ENCODE data around the gene YBX3. TPM values are rescaled to one million over a fixed set of nuclear protein-coding genes. Genes with fewer than 3 reads are reported as not detected.

Gene YBX3
- polyA plus RNA-seq, 1 donor: 140 TPM

DNA sequence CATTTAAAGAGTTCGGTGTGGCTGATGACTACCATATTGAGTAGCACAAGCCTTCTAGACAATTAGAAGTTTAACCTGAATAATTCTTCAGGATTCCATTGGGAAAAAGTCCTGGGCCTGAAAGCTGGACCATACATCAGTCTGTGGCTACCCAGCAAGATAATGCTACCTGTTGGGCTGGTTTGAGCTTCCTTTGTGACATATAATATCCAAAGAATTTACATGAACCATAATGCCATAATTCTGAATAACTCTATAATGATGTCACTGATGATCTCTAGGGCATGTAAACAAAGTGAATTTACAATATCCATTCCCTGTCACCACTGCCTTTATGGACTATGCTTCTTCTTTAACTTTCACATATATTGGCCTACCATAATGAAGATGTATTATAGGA, 3.8 kb upstream of the YBX3 start:
- H3K9me3 ChIP-seq (ENCODE audit: control insufficient read depth, low read depth, low read length): no peaks in the 10 kb centered on the region
- no peak overlapping the region for H3K4me3 ChIP-seq (ENCODE audit: low read length)
- H3K27ac ChIP-seq (ENCODE audit: low read length): no peak overlapping the region
- WGBS (ENCODE audit: insufficient coverage, low lambda C conversion rate): no CpG with 5 or more reads among the region's 1 CpG
- H3K27me3 ChIP-seq (ENCODE audit: control insufficient read depth, insufficient read depth, low read length): peaks cover 9% of the 10 kb centered on the region
- H3K4me1 ChIP-seq (ENCODE audit: control insufficient read depth, insufficient read depth, low read length): peaks cover 4% of the 10 kb centered on the region
- no peak for DNase-seq
- no peaks in the 10 kb centered on the region for H3K36me3 ChIP-seq (ENCODE audit: control insufficient read depth, insufficient read depth, low read length)

DNA sequence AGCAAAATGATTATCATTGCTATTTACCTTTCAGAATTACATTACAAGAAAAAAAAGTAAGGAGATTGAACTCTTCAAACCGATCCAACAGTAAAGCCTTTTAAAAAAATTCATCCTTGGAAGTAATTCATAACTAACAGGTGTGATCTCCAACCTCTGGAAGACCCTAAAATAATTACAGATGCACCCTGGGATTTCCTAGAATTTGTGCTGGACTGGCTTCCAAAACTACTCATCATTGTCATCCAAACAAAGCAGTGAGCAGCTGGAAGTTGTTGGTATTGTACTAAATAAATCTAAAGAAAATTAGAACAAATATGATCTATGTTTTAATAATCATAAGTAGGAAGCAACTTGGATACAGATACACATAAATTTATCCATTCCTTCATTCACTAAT, 1.9 kb upstream of the YBX3 start:
- no peaks in the 10 kb centered on the region for H3K36me3 ChIP-seq (ENCODE audit: control insufficient read depth, insufficient read depth, low read length)
- H3K27me3 ChIP-seq (ENCODE audit: control insufficient read depth, insufficient read depth, low read length): peaks cover 6% of the 10 kb centered on the region
- WGBS (ENCODE audit: insufficient coverage, low lambda C conversion rate): 50% methylated on average over 1 of the region's 1 CpG
- no peak for DNase-seq
- H3K27ac ChIP-seq (ENCODE audit: low read length): no peak overlapping the region
- no peak overlapping the region for H3K4me3 ChIP-seq (ENCODE audit: low read length)
- H3K4me1 ChIP-seq (ENCODE audit: control insufficient read depth, insufficient read depth, low read length): peaks cover 4% of the 10 kb centered on the region
- H3K9me3 ChIP-seq (ENCODE audit: control insufficient read depth, low read depth, low read length): no peaks in the 10 kb centered on the region

DNA sequence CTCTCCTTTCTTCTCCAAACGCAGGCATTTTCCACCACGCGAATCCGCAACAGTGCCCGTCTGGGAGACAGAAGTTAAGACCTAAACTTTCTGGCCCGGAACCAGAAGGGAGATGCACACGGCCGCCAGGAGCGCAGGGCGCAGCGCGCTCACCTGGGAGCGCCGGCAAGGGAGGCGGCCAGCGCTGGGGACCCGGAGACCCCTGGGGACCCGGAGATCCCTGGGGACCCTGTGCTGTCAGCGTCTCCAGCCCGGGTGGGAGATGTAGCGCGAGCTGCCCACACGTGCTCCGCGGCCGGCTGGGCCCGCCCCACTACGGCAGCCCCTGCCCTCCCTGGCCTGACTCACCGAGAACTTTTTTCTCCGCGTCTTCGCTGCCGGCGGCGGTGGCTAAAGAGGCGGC, 620 bp downstream of the YBX3 start:
- Histone ChIP-seq H3K27ac (ENCODE audit: low read length) (peak overlapping the region; percentile 94), H3K4me1 (ENCODE audit: control insufficient read depth, insufficient read depth, low read length) (peaks cover 4% of the 10 kb centered on the region), H3K9me3 (ENCODE audit: control insufficient read depth, low read depth, low read length) (no peaks in the 10 kb centered on the region), H3K27me3 (ENCODE audit: control insufficient read depth, insufficient read depth, low read length) (peaks cover 3% of the 10 kb centered on the region), H3K4me3 (ENCODE audit: low read length) (peak overlapping the region; percentile 96), H3K36me3 (ENCODE audit: control insufficient read depth, insufficient read depth, low read length) (peaks cover under 1% of the 10 kb centered on the region)
- no CpG with 5 or more reads among the region's 36 CpGs for WGBS (ENCODE audit: insufficient coverage, low lambda C conversion rate)
- peak in 1 of 2 donors; percentile 77 for DNase-seq

DNA sequence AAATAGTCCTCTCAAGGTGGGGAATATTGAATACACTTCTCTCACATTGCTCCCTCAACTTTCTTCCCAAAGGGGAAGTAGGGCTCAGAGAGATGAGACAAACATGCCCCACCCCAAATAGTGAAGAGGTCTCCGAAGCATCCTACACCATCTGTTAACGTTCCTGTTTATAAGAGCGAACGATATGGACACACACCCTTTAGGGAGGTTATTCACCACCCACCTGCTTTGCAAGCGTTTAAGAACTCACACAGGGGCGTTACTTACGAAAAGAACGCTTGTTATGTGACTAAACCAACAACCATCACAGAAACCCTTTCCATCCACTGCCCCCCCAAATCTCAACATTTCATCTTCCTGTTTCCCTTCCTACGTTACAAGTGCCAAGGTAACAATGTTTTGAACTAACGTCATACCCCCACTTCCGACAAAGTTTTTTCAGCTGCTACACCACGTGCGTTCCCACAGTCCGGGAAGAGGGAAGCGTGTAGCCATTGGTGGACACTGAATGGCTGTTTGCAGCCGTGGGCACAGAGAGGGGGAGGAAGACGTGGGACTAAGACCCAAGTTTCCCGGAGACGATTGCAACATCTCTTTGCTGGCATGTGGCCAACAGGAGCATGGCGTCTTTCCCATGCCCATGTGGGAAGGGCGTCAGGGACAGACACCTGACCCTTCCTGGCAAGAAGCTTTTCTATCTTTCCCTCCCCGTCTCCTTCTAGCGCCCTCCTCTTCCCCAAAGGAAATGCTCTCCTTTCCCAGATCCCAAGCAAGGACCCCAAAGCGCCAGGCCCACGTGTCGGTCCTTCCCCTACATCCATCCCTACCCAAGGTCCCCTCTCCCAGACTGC, 1.2 kb downstream of the YBX3 start:
- peaks cover 3% of the 10 kb centered on the region for H3K27me3 ChIP-seq (ENCODE audit: control insufficient read depth, insufficient read depth, low read length)
- DNase-seq: peak; percentile 90 to 94
- WGBS (ENCODE audit: insufficient coverage, low lambda C conversion rate): 0% methylated on average over 1 of the region's 26 CpGs
- H3K27ac ChIP-seq (ENCODE audit: low read length): peak overlapping the region; percentile 94
- H3K4me3 ChIP-seq (ENCODE audit: low read length): peak overlapping the region; percentile 96
- peaks cover 4% of the 10 kb centered on the region for H3K4me1 ChIP-seq (ENCODE audit: control insufficient read depth, insufficient read depth, low read length)
- no peaks in the 10 kb centered on the region for H3K9me3 ChIP-seq (ENCODE audit: control insufficient read depth, low read depth, low read length)
- peaks cover 3% of the 10 kb centered on the region for H3K36me3 ChIP-seq (ENCODE audit: control insufficient read depth, insufficient read depth, low read length)

DNA sequence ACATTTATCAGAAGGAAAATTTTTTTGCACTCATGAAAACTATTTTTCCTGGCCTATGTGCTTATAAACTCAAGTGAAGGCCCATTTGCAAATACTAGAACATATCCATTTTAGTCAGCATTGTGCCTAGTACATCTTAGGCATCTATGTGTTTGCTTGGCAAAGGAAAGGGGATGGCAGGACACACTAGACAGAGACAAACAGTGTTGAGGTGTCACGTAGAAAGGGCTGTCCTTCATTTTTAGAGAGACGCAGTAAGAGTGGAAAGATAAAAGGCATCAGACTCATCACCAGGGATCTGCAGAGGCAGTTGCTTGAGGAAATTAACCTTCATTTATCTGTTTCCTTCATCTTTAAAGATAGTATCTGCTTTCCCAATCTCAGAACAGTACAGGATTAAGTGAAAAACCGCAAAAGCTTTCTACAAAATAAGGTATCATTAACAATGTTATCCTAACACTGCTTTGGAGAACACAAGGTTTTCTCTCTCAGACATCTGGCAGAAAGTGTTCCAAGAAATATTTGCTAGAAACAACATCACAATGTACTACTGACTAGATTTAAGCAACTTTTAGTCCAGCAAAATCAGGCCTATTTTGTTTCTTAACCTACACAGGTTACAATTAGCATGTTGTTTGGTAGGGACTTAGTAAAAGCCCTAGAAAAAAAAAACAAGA, 2.0 kb downstream of the YBX3 start:
- WGBS (ENCODE audit: insufficient coverage, low lambda C conversion rate): 49% methylated on average over 2 of the region's 3 CpGs
- Histone ChIP-seq H3K27ac (ENCODE audit: low read length) (peak overlapping the region; percentile 94), H3K4me1 (ENCODE audit: control insufficient read depth, insufficient read depth, low read length) (peaks cover 4% of the 10 kb centered on the region), H3K27me3 (ENCODE audit: control insufficient read depth, insufficient read depth, low read length) (peaks cover 3% of the 10 kb centered on the region), H3K9me3 (ENCODE audit: control insufficient read depth, low read depth, low read length) (no peaks in the 10 kb centered on the region), H3K4me3 (ENCODE audit: low read length) (peak overlapping the region; percentile 96), H3K36me3 (ENCODE audit: control insufficient read depth, insufficient read depth, low read length) (peaks cover 6% of the 10 kb centered on the region)
- DNase-seq: no peak

DNA sequence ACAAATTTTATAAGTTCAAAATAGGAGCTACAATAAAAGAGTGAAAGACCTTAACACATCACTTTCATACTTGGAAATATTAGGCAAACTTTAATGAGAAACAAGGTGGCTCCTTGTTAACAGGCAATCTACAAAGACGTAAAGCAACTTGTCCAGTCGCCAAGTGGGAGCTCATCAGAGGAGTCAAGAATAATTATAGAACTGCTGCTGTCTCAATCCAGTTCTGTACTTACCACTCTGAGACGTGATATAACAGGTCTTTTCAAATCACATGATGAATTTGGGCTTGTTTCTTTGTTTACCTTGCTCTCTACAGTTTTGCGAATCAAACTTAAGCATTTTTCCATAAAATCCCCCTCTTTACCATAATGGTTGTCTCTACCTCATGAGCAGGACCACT, 3.6 kb downstream of the YBX3 start:
- no peak overlapping the region for H3K27ac ChIP-seq (ENCODE audit: low read length)
- no peaks in the 10 kb centered on the region for H3K9me3 ChIP-seq (ENCODE audit: control insufficient read depth, low read depth, low read length)
- WGBS (ENCODE audit: insufficient coverage, low lambda C conversion rate): 70% methylated on average over 2 of the region's 4 CpGs
- peaks cover 4% of the 10 kb centered on the region for H3K4me1 ChIP-seq (ENCODE audit: control insufficient read depth, insufficient read depth, low read length)
- H3K27me3 ChIP-seq (ENCODE audit: control insufficient read depth, insufficient read depth, low read length): no peaks in the 10 kb centered on the region
- no peak for DNase-seq
- H3K36me3 ChIP-seq (ENCODE audit: control insufficient read depth, insufficient read depth, low read length): peaks cover 17% of the 10 kb centered on the region
- H3K4me3 ChIP-seq (ENCODE audit: low read length): no peak overlapping the region

DNA sequence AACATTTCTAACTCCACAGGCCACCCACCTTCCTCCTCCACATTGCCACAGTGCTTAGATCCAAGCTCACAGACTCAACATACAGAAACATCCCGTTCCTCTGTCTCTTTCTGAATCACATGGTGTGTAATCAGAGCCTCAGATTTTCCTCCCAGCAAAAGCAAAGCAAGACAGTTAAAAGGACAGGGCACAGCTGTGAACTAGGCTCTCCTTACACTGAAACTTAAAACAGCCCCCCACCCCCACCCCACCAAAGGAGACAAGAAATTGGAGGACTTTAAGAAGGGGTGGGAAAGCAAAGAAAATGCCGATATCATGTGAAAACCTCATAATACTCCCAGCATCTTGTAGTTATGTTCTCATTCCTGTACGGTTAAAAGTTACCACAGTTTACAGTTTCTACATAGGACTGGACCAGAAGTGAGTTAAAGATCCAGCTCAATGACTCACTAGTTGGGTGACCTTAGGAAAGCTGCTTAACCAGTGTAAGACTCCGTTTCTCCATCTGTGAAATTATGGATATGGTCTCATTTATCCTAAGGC, 4.8 kb downstream of the YBX3 start:
- Histone ChIP-seq H3K4me3 (ENCODE audit: low read length) (no peak overlapping the region), H3K36me3 (ENCODE audit: control insufficient read depth, insufficient read depth, low read length) (peaks cover 27% of the 10 kb centered on the region), H3K4me1 (ENCODE audit: control insufficient read depth, insufficient read depth, low read length) (no peaks in the 10 kb centered on the region), H3K27ac (ENCODE audit: low read length) (no peak overlapping the region), H3K27me3 (ENCODE audit: control insufficient read depth, insufficient read depth, low read length) (no peaks in the 10 kb centered on the region), H3K9me3 (ENCODE audit: control insufficient read depth, low read depth, low read length) (no peaks in the 10 kb centered on the region)
- DNase-seq: no peak
- WGBS (ENCODE audit: insufficient coverage, low lambda C conversion rate): 93% methylated on average over 3 of the region's 4 CpGs

DNA sequence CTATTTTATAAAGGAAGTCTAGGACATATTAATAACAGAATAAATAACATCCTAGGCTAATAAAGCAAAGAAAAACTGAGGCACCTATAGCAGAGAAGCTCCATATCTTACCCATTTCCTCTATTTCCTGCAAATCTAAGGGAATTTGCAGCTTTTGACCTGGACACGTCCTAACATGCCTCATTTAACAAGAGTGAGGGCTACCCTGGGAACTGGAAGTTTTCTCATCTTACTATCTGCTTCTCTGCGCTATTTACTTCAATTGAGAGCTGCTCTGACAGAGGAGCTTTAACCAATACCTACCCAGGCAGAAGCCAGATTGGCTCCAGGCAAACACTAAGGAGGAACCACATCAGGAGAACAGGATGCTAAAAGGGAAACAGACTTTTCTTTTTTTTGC, 5.7 kb downstream of the YBX3 start:
- no peaks in the 10 kb centered on the region for H3K4me1 ChIP-seq (ENCODE audit: control insufficient read depth, insufficient read depth, low read length)
- no peak overlapping the region for H3K4me3 ChIP-seq (ENCODE audit: low read length)
- H3K9me3 ChIP-seq (ENCODE audit: control insufficient read depth, low read depth, low read length): no peaks in the 10 kb centered on the region

DNA sequence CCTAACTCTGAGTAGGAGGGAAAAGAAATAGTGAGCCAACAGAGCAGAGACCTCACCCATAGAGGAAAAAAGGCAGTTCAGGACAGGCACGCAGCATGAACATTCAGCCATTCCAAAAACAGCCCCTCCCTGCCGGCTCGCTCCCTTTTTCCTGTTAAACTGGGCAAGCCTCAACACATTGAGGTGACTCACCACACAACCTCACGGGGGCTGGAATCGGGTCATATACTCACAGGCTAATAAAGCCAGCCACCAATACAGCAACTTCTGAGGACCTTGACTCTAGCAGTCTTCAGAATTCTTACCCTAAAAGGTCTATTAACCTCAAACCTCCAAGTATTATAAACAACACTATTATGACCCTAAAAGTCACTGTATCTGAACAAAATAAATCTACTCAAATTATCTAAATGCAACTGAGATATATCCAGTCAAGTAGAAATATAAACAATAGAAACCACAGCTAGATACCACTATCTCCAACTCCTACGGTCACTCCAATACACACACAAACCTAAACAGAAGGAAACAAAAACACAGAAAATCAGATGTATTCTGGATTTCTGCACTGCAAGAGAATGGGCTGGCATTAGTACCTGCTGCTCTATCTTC, 6.3 kb downstream of the YBX3 start:
- no CpG with 5 or more reads among the region's 6 CpGs for WGBS (ENCODE audit: insufficient coverage, low lambda C conversion rate)
- DNase-seq: peak in 1 of 2 donors; percentile 22
- Histone ChIP-seq H3K4me1 (ENCODE audit: control insufficient read depth, insufficient read depth, low read length) (no peaks in the 10 kb centered on the region), H3K4me3 (ENCODE audit: low read length) (no peak overlapping the region), H3K27ac (ENCODE audit: low read length) (no peak overlapping the region), H3K36me3 (ENCODE audit: control insufficient read depth, insufficient read depth, low read length) (peaks cover 41% of the 10 kb centered on the region), H3K9me3 (ENCODE audit: control insufficient read depth, low read depth, low read length) (no peaks in the 10 kb centered on the region), H3K27me3 (ENCODE audit: control insufficient read depth, insufficient read depth, low read length) (no peaks in the 10 kb centered on the region)

More for the DNA sequence above, 5.7 kb downstream of the YBX3 start:
- no peak for DNase-seq
- no CpG with 5 or more reads among the region's 2 CpGs for WGBS (ENCODE audit: insufficient coverage, low lambda C conversion rate)
- no peaks in the 10 kb centered on the region for H3K27me3 ChIP-seq (ENCODE audit: control insufficient read depth, insufficient read depth, low read length)
- peaks cover 35% of the 10 kb centered on the region for H3K36me3 ChIP-seq (ENCODE audit: control insufficient read depth, insufficient read depth, low read length)
- H3K27ac ChIP-seq (ENCODE audit: low read length): no peak overlapping the region

DNA sequence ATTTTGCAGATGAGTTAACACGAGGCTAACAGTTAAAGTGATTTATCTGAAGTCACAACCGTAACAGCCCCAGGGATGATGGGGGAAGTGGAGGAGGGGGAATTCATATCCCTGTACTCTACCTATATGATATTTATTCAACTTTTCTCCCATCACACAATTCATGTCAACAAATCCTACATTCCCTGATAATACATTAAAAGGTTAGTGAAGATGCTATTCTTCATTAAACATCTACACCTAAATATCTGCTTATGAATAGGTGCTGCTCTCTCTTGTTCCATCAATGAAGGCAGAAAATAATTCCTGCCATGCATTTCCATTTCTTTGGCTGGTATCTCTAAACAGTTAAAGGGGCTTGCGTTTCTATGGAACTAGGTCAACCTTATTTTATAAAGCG, 6.8 kb downstream of the YBX3 start:
- WGBS (ENCODE audit: insufficient coverage, low lambda C conversion rate): no CpG with 5 or more reads among the region's 4 CpGs

More for the DNA sequence above, 6.8 kb downstream of the YBX3 start:
- no peaks in the 10 kb centered on the region for H3K4me1 ChIP-seq (ENCODE audit: control insufficient read depth, insufficient read depth, low read length)
- no peak for DNase-seq
- H3K9me3 ChIP-seq (ENCODE audit: control insufficient read depth, low read depth, low read length): no peaks in the 10 kb centered on the region
- peaks cover 42% of the 10 kb centered on the region for H3K36me3 ChIP-seq (ENCODE audit: control insufficient read depth, insufficient read depth, low read length)
- no peak overlapping the region for H3K4me3 ChIP-seq (ENCODE audit: low read length)
- no peak overlapping the region for H3K27ac ChIP-seq (ENCODE audit: low read length)
- H3K27me3 ChIP-seq (ENCODE audit: control insufficient read depth, insufficient read depth, low read length): no peaks in the 10 kb centered on the region
